Suprapubic skin (tissue), 4 donors: Measurements from ENCODE around the gene MEGF9. TPM values are rescaled to one million over a fixed set of nuclear protein-coding genes. Genes with fewer than 3 reads are reported as not detected.

Experiments
- DNase-seq, 2 donors: peaks; one replicate each; pipeline ENCODE4 v3.0.0-alpha.2; 2019; ENCODE audit warnings: low spot score in 2 of 2
- H3K27ac ChIP-seq: fragments of 200-600 bp; sonication (generic); one replicate; pipeline ENCODE4 v1.5.1; 2019
- H3K27me3 ChIP-seq: fragments of 200-600 bp; sonication (generic); one replicate; pipeline ENCODE4 v1.5.1; 2019
- H3K36me3 ChIP-seq: fragments of 200-600 bp; sonication (generic); one replicate; pipeline ENCODE4 v1.5.1; 2019
- H3K4me1 ChIP-seq: fragments of 200-600 bp; sonication (generic); one replicate; pipeline ENCODE4 v1.5.1; 2019
- H3K4me3 ChIP-seq: fragments of 200-600 bp; sonication (generic); one replicate; pipeline ENCODE4 v1.5.1; 2019; ENCODE audit warnings: mild to moderate bottlenecking
- H3K9me3 ChIP-seq: fragments of 200-600 bp; sonication (generic); one replicate; pipeline ENCODE4 v1.5.1; 2019
- CTCF ChIP-seq, 2 donors: fragments of 200-600 bp in 1 of 2; fragments of 450-650 bp in 1 of 2; sonication (generic) in 1 of 2; IDR thresholded peaks; one replicate each; pipeline ENCODE4 v1.5.1; 2016 to 2019; ENCODE audit warnings: antibody characterized with exemption in 2 of 2, mild to moderate bottlenecking in 1 of 2, moderate library complexity in 1 of 2
- EP300 ChIP-seq: sonication (generic); formaldehyde crosslinking; IDR thresholded peaks from one replicate; pipeline ENCODE4 v1.6.1; 2017; ENCODE audit warnings: antibody characterized with exemption
- POLR2A ChIP-seq, 2 donors: fragments of 450-650 bp; IDR thresholded peaks; one replicate each; pipeline ENCODE4 v1.6.1; 2017; ENCODE audit warnings: antibody characterized with exemption in 2 of 2, mild to moderate bottlenecking in 2 of 2, moderate library complexity in 2 of 2
- POLR2AphosphoS5 ChIP-seq, 3 donors: sonication (generic); formaldehyde crosslinking; IDR thresholded peaks; one replicate each; pipeline ENCODE4 v1.6.1; 2017; ENCODE audit warnings: antibody characterized with exemption in 3 of 3
- WGBS: methylation state at CpG from one replicate; pipeline ENCODE4 v1.1.5; 2018; 5-methylcytosine and 5-hydroxymethylcytosine counted together
- total RNA-seq, 4 donors: library from RNA; depleted of rRNA; stranded (reverse); fragments of >200 nt; gene quantifications; one replicate each; pipeline ENCODE4 v1.1.0, GENCODE V29; 2016

Gene MEGF9
- total RNA-seq, 4 donors from 2014 or later, result 33.6 to 58.1 (median 46.0) TPM

GRCh38 chr9:120616966-120617935 is 97.0 kb downstream of the MEGF9 start:
- no peaks in the 10 kb centered on the region for H3K27me3 ChIP-seq
- H3K4me3 ChIP-seq, result no peak overlapping the region
- H3K4me1 ChIP-seq, result peaks cover 21% of the 10 kb centered on the region
- peaks cover 9% of the 10 kb centered on the region for H3K36me3 ChIP-seq
- no peak for DNase-seq
- no peaks in the 10 kb centered on the region for H3K9me3 ChIP-seq
- H3K27ac ChIP-seq, result no peak overlapping the region
- no peak for TF ChIP-seq POLR2A (IDR thresholded peaks at IDR 0.05)
- TF ChIP-seq EP300, result no peak
- TF ChIP-seq CTCF (IDR thresholded peaks at IDR 0.05), result no peak
- no peak for TF ChIP-seq POLR2AphosphoS5 (IDR thresholded peaks at IDR 0.05)

GRCh38 chr9:120612218-120612617 is 102.1 kb downstream of the MEGF9 start:
- TF ChIP-seq POLR2A (IDR thresholded peaks at IDR 0.05), result no peak
- no peak for TF ChIP-seq CTCF (IDR thresholded peaks at IDR 0.05)
- TF ChIP-seq POLR2AphosphoS5 (IDR thresholded peaks at IDR 0.05), result no peak
- no peak for TF ChIP-seq EP300
- H3K4me3 ChIP-seq, result no peak overlapping the region
- no peak for DNase-seq
- H3K27ac ChIP-seq, result no peak overlapping the region
- WGBS, result 98% methylated on average over 1 of the region's 1 CpG
- peaks cover 17% of the 10 kb centered on the region for H3K36me3 ChIP-seq
- H3K27me3 ChIP-seq, result no peaks in the 10 kb centered on the region
- no peaks in the 10 kb centered on the region for H3K9me3 ChIP-seq
- H3K4me1 ChIP-seq, result peaks cover 1% of the 10 kb centered on the region

GRCh38 chr9:120611690-120612068 is 102.6 kb downstream of the MEGF9 start:
- Histone ChIP-seq H3K36me3 (peaks cover 22% of the 10 kb centered on the region), H3K27ac (no peak overlapping the region), H3K4me3 (no peak overlapping the region), H3K4me1 (no peaks in the 10 kb centered on the region), H3K9me3 (no peaks in the 10 kb centered on the region), H3K27me3 (no peaks in the 10 kb centered on the region)
- TF ChIP-seq CTCF (IDR thresholded peaks at IDR 0.05) (no peak), EP300 (no peak), POLR2A (IDR thresholded peaks at IDR 0.05) (no peak), POLR2AphosphoS5 (IDR thresholded peaks at IDR 0.05) (no peak)
- no peak for DNase-seq
- 100% methylated on average over 1 of the region's 1 CpG for WGBS

- no peak for TF ChIP-seq POLR2A (IDR thresholded peaks at IDR 0.05)
- no peak for TF ChIP-seq POLR2AphosphoS5 (IDR thresholded peaks at IDR 0.05)
- no peak for TF ChIP-seq EP300
- no peak for TF ChIP-seq CTCF (IDR thresholded peaks at IDR 0.05)
- no peak for DNase-seq
- Histone ChIP-seq H3K27ac (no peak overlapping the region), H3K36me3 (peaks cover 26% of the 10 kb centered on the region), H3K4me3 (no peak overlapping the region), H3K27me3 (no peaks in the 10 kb centered on the region), H3K9me3 (no peaks in the 10 kb centered on the region), H3K4me1 (no peaks in the 10 kb centered on the region)
Observed at GRCh38 chr9:120610975-120611689, 103.1 kb downstream of the MEGF9 start.

- Histone ChIP-seq H3K36me3 (peaks cover 36% of the 10 kb centered on the region), H3K9me3 (no peaks in the 10 kb centered on the region), H3K4me3 (no peak overlapping the region), H3K27me3 (no peaks in the 10 kb centered on the region), H3K4me1 (no peaks in the 10 kb centered on the region), H3K27ac (no peak overlapping the region)
- DNase-seq, result no peak
- TF ChIP-seq EP300, result no peak
- TF ChIP-seq CTCF (IDR thresholded peaks at IDR 0.05), result no peak
- TF ChIP-seq POLR2A (IDR thresholded peaks at IDR 0.05), result no peak
- WGBS, result 90% methylated on average over 2 of the region's 2 CpGs
Observed at GRCh38 chr9:120609636-120610035, 104.6 kb downstream of the MEGF9 start.
